Bronchial epithelial cell (primary cell): Measurements from ENCODE around the gene ULK4. TPM values are rescaled to one million over a fixed set of nuclear protein-coding genes. Genes with fewer than 3 reads are reported as not detected.
A peak's percentile ranks its signal among the peaks of the same experiment; 100 is the strongest.

Experiments
- DNase-seq: peaks from one replicate; pipeline ENCODE4 v3.0.0-alpha.2; 2010; ENCODE audit warnings: low read depth
- FAIRE-seq: peaks from 2 replicates; lab custom pipeline; 2011; peaks lifted over from hg19 to GRCh38; lab: Jason Lieb, UNC
- H3K27me3 ChIP-seq: 2 replicates; pipeline ENCODE4 v1.5.1; 2011; ENCODE audit warnings: low read length; ENCODE audit not compliant: control insufficient read depth, insufficient read depth
- H3K36me3 ChIP-seq: 2 replicates; pipeline ENCODE4 v1.5.1; 2011; ENCODE audit warnings: low read length; ENCODE audit not compliant: control insufficient read depth, insufficient read depth
- H3K4me3 ChIP-seq: 2 replicates; pipeline ENCODE4 v1.5.1; 2011; ENCODE audit warnings: mild to moderate bottlenecking, low read depth, low read length, control low read depth
- total RNA-seq: library from RNA; depleted of rRNA; stranded (reverse); fragments of >200 nt; gene quantifications from 2 replicates; pipeline ENCODE4 v1.2.1, GENCODE V29; 2014
- TF ChIP-seq, protein P1 (sequence below): IDR thresholded peaks from 2 replicates; pipeline ENCODE4 v1.5.1; 2011; ENCODE audit warnings: mild to moderate bottlenecking, moderate library complexity, low read length, control low read depth, inconsistent platforms; ENCODE audit not compliant: insufficient read depth, severe bottlenecking

The ULK4 gene
- total RNA-seq, 1 donor from 2014 or later: 3.9 TPM

DNA sequence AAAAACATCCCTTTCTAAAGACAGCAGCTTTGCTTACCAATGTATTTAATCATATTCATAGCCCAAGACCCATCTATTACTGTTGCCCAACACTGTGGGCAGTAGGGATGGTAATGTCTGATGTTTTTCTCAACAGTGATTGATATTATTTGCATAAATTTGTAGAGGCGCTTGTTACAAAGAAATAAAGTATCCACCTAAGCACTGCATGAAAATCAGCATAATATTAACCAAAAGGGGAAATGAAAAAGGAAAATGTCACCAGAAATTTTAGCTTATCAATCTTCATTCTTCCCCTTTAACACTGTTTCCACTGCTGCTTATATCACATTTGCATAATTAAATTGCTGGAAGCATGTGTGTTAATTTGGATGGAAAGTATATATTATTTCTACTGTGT is 622.1 kb downstream of the ULK4 start:
- DNase-seq (no peak), FAIRE-seq (no peak)
- TF ChIP-seq, protein P1, sequence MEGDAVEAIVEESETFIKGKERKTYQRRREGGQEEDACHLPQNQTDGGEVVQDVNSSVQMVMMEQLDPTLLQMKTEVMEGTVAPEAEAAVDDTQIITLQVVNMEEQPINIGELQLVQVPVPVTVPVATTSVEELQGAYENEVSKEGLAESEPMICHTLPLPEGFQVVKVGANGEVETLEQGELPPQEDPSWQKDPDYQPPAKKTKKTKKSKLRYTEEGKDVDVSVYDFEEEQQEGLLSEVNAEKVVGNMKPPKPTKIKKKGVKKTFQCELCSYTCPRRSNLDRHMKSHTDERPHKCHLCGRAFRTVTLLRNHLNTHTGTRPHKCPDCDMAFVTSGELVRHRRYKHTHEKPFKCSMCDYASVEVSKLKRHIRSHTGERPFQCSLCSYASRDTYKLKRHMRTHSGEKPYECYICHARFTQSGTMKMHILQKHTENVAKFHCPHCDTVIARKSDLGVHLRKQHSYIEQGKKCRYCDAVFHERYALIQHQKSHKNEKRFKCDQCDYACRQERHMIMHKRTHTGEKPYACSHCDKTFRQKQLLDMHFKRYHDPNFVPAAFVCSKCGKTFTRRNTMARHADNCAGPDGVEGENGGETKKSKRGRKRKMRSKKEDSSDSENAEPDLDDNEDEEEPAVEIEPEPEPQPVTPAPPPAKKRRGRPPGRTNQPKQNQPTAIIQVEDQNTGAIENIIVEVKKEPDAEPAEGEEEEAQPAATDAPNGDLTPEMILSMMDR: no peak
- Histone ChIP-seq H3K4me3 (no peak overlapping the region), H3K36me3 (no peaks in the 10 kb centered on the region), H3K27me3 (no peaks in the 10 kb centered on the region)

DNA sequence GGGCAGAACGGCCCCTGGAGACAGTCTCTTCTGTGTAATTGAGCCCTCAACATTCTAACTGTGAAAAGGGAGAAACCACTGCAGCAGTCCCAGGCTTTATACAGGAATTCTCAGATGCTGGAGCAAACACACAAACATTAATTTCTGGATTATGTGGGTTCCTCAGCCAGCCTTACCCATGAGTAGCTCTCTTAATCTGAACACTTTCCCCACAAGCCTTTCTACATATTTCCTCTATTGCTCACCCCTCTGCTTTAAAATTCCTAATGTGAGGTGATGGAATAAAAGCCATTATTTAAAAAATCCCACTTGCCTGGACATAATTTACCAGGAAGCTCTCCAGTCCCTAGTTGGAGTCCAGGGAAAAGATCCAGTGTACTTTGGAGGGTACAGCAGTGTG is 623.6 kb downstream of the ULK4 start:
- FAIRE-seq (no peak), DNase-seq (peak; percentile 18)
- TF ChIP-seq, protein P1: no peak
- H3K4me3 ChIP-seq: no peak overlapping the region
- H3K36me3 ChIP-seq: no peaks in the 10 kb centered on the region
- no peaks in the 10 kb centered on the region for H3K27me3 ChIP-seq

DNA sequence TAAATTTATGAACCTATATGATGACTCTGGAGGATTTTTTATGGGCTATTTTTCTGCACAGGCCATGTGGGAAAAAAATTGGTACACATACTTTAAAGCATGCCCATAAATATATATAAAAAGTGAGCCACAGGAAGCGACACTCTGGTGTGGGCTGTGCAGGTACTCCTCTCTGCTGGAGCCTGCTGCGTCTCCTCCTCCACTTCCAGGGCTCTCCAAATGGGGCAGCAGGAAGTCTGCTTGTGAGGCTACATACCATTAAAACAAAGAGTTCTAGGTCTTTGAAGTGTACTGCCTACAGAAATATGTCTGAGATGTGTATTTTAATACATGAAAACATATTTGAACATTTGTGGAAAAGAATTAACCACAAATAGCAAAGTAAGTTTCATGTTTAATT is 627.5 kb downstream of the ULK4 start:
- TF ChIP-seq, protein P1: no peak
- H3K27me3 ChIP-seq: no peaks in the 10 kb centered on the region
- H3K4me3 ChIP-seq: no peak overlapping the region
- FAIRE-seq (no peak), DNase-seq (no peak)
- no peaks in the 10 kb centered on the region for H3K36me3 ChIP-seq

DNA sequence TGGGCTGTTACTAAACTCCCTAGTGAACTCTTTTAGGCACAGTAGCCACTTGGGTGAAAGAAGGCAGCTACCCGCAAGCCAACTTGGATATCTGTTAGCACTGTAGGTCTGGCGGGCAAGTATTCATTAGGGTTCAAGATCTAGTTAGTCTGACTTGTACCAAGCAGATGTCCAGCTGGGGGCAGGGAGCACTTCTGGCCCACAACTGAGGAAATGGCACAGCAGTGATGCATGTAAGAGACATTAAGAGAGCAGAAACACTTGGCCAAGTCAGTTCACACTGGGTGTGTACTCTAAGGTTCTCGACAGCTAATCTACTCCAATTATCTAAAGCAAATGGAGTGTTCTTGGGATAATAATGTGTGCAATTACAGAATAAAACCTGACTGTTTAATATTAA is 630.9 kb downstream of the ULK4 start:
- FAIRE-seq (no peak), DNase-seq (no peak)
- TF ChIP-seq, protein P1: no peak

DNA sequence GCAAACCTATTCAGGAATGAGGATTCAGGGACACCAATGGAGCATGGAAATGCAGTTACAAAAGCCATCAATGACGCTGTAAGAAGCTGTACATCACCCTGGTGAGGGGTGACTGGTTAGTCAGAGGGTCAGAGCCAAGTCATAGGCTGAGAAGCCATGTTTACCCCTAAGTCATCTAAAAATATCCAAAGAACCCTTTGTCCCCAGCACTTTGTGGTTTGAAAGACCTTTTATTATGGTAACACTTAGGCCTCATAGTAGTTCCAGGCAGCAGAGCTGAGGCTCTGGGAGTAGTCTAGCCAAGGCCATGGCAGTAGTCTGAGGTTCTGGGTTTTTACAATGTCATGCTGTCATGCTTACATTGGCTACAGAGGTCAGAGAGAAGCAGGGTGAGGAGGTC is 631.4 kb downstream of the ULK4 start:
- no peak for FAIRE-seq
- TF ChIP-seq, protein P1: no peak
- no peak for DNase-seq
- Histone ChIP-seq H3K4me3 (no peak overlapping the region), H3K36me3 (no peaks in the 10 kb centered on the region), H3K27me3 (no peaks in the 10 kb centered on the region)

More for the DNA sequence above, 630.9 kb downstream of the ULK4 start:
- Histone ChIP-seq H3K27me3 (no peaks in the 10 kb centered on the region), H3K4me3 (no peak overlapping the region), H3K36me3 (no peaks in the 10 kb centered on the region)

DNA sequence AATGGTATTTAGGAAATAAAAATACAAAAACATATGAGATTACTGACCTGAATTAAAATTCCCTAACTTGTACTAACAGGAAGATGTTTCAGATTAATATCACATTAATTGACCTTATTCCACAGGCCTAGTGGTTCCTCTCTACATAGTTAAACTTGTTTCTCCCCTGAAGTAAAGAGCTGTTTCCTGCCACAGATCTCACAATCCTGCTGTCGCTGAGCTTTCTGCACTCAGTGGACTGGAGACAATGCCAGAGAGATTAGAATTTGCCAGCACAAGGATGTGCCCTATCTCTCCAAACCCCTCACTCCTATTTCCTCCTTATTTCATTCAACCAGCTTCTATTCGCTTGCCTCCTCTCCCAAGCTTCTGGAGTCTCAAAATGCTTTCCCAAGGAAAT is 632.0 kb downstream of the ULK4 start:
- Histone ChIP-seq H3K4me3 (no peak overlapping the region), H3K27me3 (no peaks in the 10 kb centered on the region), H3K36me3 (no peaks in the 10 kb centered on the region)
- FAIRE-seq (no peak), DNase-seq (no peak)
- TF ChIP-seq, protein P1: no peak
